Prostate gland (tissue), 2 donors: ENCODE data around the gene CPT1C. TPM values are rescaled to one million over a fixed set of nuclear protein-coding genes. Genes with fewer than 3 reads are reported as not detected.

ENCODE experiments used
- DNase-seq: peaks from one replicate; pipeline ENCODE4 v3.0.0-alpha.2; 2019; ENCODE audit warnings: low spot score
- H3K27ac ChIP-seq, 2 donors: fragments of 200-600 bp; sonication (generic); 2 replicates each; pipeline ENCODE4 v1.5.1; 2017 to 2019
- H3K27me3 ChIP-seq: fragments of 200-600 bp; sonication (generic); replicated peaks from 2 replicates; pipeline ENCODE4 v1.5.1; 2019; ENCODE audit not compliant: insufficient read depth
- H3K36me3 ChIP-seq, 2 donors: fragments of 200-600 bp; sonication (generic); 1 replicate in 1 of 2; 2 replicates in 1 of 2; pipeline versions ENCODE4 v1.5.1 to v1.8.1; 2017 to 2019
- H3K4me1 ChIP-seq: fragments of 200-600 bp; sonication (generic); replicated peaks from 2 replicates; pipeline ENCODE4 v1.5.1; 2019
- H3K4me3 ChIP-seq, 2 donors: fragments of 200-600 bp; sonication (generic); 2 replicates each; pipeline ENCODE4 v1.5.1; 2017 to 2019
- H3K9me3 ChIP-seq: fragments of 200-600 bp; sonication (generic); 2 replicates; pipeline ENCODE4 v1.5.1; 2017
- CTCF ChIP-seq, 4 experiments: fragments of 200-600 bp in 2 of 4; fragments of 450-650 bp in 2 of 4; sonication (generic) in 2 of 4; IDR thresholded peaks; 1 replicate in 3 of 4; 2 replicates in 1 of 4; pipeline ENCODE4 v1.5.1; 2016 to 2019; ENCODE audit warnings: antibody characterized with exemption in 4 of 4, mild to moderate bottlenecking in 2 of 4, moderate library complexity in 2 of 4
- POLR2A ChIP-seq: fragments of 450-650 bp; IDR thresholded peaks from one replicate; pipeline ENCODE4 v1.6.1; 2016; ENCODE audit warnings: antibody characterized with exemption, mild to moderate bottlenecking
- POLR2AphosphoS5 ChIP-seq: sonication (generic); formaldehyde crosslinking; IDR thresholded peaks from one replicate; pipeline ENCODE4 v1.6.1; 2017; ENCODE audit warnings: antibody characterized with exemption
- whole genome bisulfite sequencing: methylation state at CpG from one replicate; pipeline ENCODE4 v1.1.5; 2018; 5-methylcytosine and 5-hydroxymethylcytosine counted together
- intact Hi-C: fragments of 100-400 bp; cut with DNase I; formaldehyde crosslinking; loops from one replicate; pipeline ENCODE4 v1.14.2; 2022
- total RNA-seq, 2 donors: library from RNA; depleted of rRNA; stranded (reverse); fragments of >200 nt; gene quantifications; one replicate each; pipeline ENCODE4 v1.1.0, GENCODE V29; 2016

The CPT1C gene
- total RNA-seq, 2 donors from 2014 or later = 0.96 to 5.5 TPM

GRCh38 chr19:49690079-49690655 is 749 bp upstream of the CPT1C start:
- Histone ChIP-seq H3K27ac (peak overlapping the region; percentile 58 to 68), H3K4me1 (no peaks in the 10 kb centered on the region), H3K4me3 (peak overlapping the region; percentile 28 to 44), H3K27me3 (no peaks in the 10 kb centered on the region), H3K9me3 (no peaks in the 10 kb centered on the region), H3K36me3 (peaks cover 0 to 15% of the 10 kb centered on the region in 2 donors)
- intact Hi-C loops = loop anchor here (5.0 kb wide), 1 partner anchor 77 kb away; the partner anchor contains the start of gene AP2A1
- no peak for TF ChIP-seq POLR2A
- TF ChIP-seq POLR2AphosphoS5 = no peak
- TF ChIP-seq CTCF (IDR thresholded peaks at IDR 0.05) = no peak
- 11% methylated on average over 39 of the region's 39 CpGs for WGBS
- DNase-seq = no peak

GRCh38 chr19:49691243-49692146 is 579 bp downstream of the CPT1C start:
- H3K4me1 ChIP-seq = no peaks in the 10 kb centered on the region
- DNase-seq = no peak
- TF ChIP-seq POLR2A = no peak
- TF ChIP-seq CTCF (IDR thresholded peaks at IDR 0.05) = no peak
- no peak for TF ChIP-seq POLR2AphosphoS5
- peak overlapping the region; percentile 28 to 44 for H3K4me3 ChIP-seq
- whole genome bisulfite sequencing = 13% methylated on average over 39 of the region's 39 CpGs
- intact Hi-C loops = loop anchor here (5.0 kb wide), 1 partner anchor 76 kb away; the partner anchor contains the start of gene AP2A1
- H3K27ac ChIP-seq = peak overlapping the region; percentile 58 to 68
- no peaks in the 10 kb centered on the region for H3K9me3 ChIP-seq
- peaks cover 0 to 7% of the 10 kb centered on the region in 2 donors for H3K36me3 ChIP-seq
- H3K27me3 ChIP-seq = no peaks in the 10 kb centered on the region

- Histone ChIP-seq H3K9me3 (no peaks in the 10 kb centered on the region), H3K27me3 (no peaks in the 10 kb centered on the region), H3K36me3 (peaks cover 0 to 2% of the 10 kb centered on the region in 2 donors), H3K4me3 (no peak overlapping the region), H3K4me1 (no peaks in the 10 kb centered on the region), H3K27ac (no peak overlapping the region)
- DNase-seq = no peak
- intact Hi-C loops = loop anchor here (5.0 kb wide), 1 partner anchor 75 kb away; the partner anchor contains the start of gene AP2A1
- 77% methylated on average over 16 of the region's 16 CpGs for WGBS
- TF ChIP-seq POLR2A (no peak), CTCF (IDR thresholded peaks at IDR 0.05) (no peak), POLR2AphosphoS5 (no peak)
Measured at GRCh38 chr19:49692147-49692506, 1.2 kb downstream of the CPT1C start.

GRCh38 chr19:49696115-49696514 is 5.2 kb downstream of the CPT1C start:
- no peaks in the 10 kb centered on the region for H3K36me3 ChIP-seq
- no peak overlapping the region for H3K4me3 ChIP-seq
- H3K9me3 ChIP-seq = no peaks in the 10 kb centered on the region
- 85% methylated on average over 6 of the region's 6 CpGs for WGBS
- H3K4me1 ChIP-seq = no peaks in the 10 kb centered on the region
- no peak overlapping the region for H3K27ac ChIP-seq
- intact Hi-C loops = no loop called here
- no peak for DNase-seq
- TF ChIP-seq POLR2A (no peak), CTCF (IDR thresholded peaks at IDR 0.05) (no peak), POLR2AphosphoS5 (no peak)
- H3K27me3 ChIP-seq = no peaks in the 10 kb centered on the region
